IPS-15b (cell line): ENCODE data around the gene PRTN3.
"Not testable (repeated sequence)": the region's sequence is repeated elsewhere in the genome, so short reads cannot be mapped to it uniquely, and the experiment has no call there.

ENCODE experiments used
- H3K27me3 ChIP-seq: one replicate; pipeline ENCODE4 v1.6.1; 2013; ENCODE audit warnings: low read length; ENCODE audit not compliant: control insufficient read depth, insufficient read depth
- H3K36me3 ChIP-seq: one replicate; pipeline ENCODE4 v1.6.1; 2013; ENCODE audit warnings: low read length; ENCODE audit not compliant: control insufficient read depth, insufficient read depth
- H3K4me1 ChIP-seq: one replicate; pipeline ENCODE4 v1.6.1; 2013; ENCODE audit warnings: mild to moderate bottlenecking, low read length; ENCODE audit not compliant: control insufficient read depth, insufficient read depth
- H3K4me3 ChIP-seq: one replicate; pipeline ENCODE4 v1.5.1; 2013; ENCODE audit warnings: low read depth, low read length
- H3K9ac ChIP-seq: one replicate; pipeline ENCODE4 v1.6.1; 2013; ENCODE audit warnings: low read depth, mild to moderate bottlenecking, low read length
- H3K9me3 ChIP-seq: one replicate; pipeline ENCODE4 v1.6.1; 2013; ENCODE audit warnings: mild to moderate bottlenecking, low read length; ENCODE audit not compliant: control insufficient read depth, insufficient read depth

PRTN3 gene

GRCh38 chr19:844546-844971 is 3.8 kb downstream of the PRTN3 start:
- Histone ChIP-seq H3K4me3 (no peak overlapping the region), H3K4me1 (no peaks in the 10 kb centered on the region), H3K36me3 (no peaks in the 10 kb centered on the region), H3K9me3 (no peaks in the 10 kb centered on the region), H3K27me3 (peaks cover 2% of the 10 kb centered on the region), H3K9ac (no peak overlapping the region)

GRCh38 chr19:845707-846521 is 5.1 kb downstream of the PRTN3 start:
- Histone ChIP-seq H3K36me3 (no peaks in the 10 kb centered on the region), H3K27me3 (peaks cover 2% of the 10 kb centered on the region), H3K9me3 (no peaks in the 10 kb centered on the region), H3K9ac (no peak overlapping the region), H3K4me1 (no peaks in the 10 kb centered on the region), H3K4me3 (no peak overlapping the region)

DNA sequence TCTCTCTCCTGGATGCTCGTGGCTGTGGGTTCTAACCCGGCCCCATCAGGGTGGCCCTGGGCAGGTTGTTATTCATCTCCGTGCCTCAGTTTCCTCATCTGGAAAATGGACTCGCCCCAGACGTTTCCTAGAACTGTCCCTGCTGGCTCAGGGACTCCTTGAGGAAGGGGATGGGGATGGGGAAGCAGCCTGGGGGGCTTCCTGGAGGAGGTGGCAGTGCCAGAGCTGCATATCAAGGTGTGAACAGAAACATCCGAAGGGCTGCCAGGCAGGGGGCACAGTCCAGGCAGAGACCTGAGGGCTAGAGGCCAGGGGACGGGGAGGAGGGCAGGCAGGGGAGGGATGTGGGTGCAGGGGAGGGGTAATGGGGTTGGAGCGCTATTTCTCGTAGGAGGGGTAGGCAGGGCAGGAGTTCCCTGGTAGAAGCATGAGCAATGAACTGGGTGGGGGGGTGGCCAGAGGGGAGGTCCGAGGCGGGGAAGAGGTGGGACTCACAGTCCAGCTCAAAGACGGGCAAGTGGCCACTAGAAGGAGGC is 7.7 kb downstream of the PRTN3 start:
- H3K27me3 ChIP-seq = no peaks in the 10 kb centered on the region
- no peaks in the 10 kb centered on the region for H3K36me3 ChIP-seq
- no peaks in the 10 kb centered on the region for H3K4me1 ChIP-seq
- H3K4me3 ChIP-seq = no peak overlapping the region
- no peaks in the 10 kb centered on the region for H3K9me3 ChIP-seq
- no peak overlapping the region for H3K9ac ChIP-seq

- H3K9me3 ChIP-seq, H3K36me3 ChIP-seq, H3K27me3 ChIP-seq, H3K9ac ChIP-seq, H3K4me1 ChIP-seq, H3K4me3 ChIP-seq: not testable (repeated sequence)
Measured at GRCh38 chr19:849195-849594, 8.4 kb downstream of the PRTN3 start.

GRCh38 chr19:850221-850978 is 9.6 kb downstream of the PRTN3 start:
- no peak overlapping the region for H3K9ac ChIP-seq
- no peak overlapping the region for H3K4me3 ChIP-seq
- H3K27me3 ChIP-seq = no peaks in the 10 kb centered on the region
- no peaks in the 10 kb centered on the region for H3K4me1 ChIP-seq
- H3K36me3 ChIP-seq = no peaks in the 10 kb centered on the region
- no peaks in the 10 kb centered on the region for H3K9me3 ChIP-seq

- H3K27me3 ChIP-seq = no peaks in the 10 kb centered on the region
- no peaks in the 10 kb centered on the region for H3K9me3 ChIP-seq
- no peaks in the 10 kb centered on the region for H3K36me3 ChIP-seq
- H3K4me1 ChIP-seq = no peaks in the 10 kb centered on the region
- H3K9ac ChIP-seq = no peak overlapping the region
- no peak overlapping the region for H3K4me3 ChIP-seq
Measured at GRCh38 chr19:850979-851335, 10.2 kb downstream of the PRTN3 start.

DNA sequence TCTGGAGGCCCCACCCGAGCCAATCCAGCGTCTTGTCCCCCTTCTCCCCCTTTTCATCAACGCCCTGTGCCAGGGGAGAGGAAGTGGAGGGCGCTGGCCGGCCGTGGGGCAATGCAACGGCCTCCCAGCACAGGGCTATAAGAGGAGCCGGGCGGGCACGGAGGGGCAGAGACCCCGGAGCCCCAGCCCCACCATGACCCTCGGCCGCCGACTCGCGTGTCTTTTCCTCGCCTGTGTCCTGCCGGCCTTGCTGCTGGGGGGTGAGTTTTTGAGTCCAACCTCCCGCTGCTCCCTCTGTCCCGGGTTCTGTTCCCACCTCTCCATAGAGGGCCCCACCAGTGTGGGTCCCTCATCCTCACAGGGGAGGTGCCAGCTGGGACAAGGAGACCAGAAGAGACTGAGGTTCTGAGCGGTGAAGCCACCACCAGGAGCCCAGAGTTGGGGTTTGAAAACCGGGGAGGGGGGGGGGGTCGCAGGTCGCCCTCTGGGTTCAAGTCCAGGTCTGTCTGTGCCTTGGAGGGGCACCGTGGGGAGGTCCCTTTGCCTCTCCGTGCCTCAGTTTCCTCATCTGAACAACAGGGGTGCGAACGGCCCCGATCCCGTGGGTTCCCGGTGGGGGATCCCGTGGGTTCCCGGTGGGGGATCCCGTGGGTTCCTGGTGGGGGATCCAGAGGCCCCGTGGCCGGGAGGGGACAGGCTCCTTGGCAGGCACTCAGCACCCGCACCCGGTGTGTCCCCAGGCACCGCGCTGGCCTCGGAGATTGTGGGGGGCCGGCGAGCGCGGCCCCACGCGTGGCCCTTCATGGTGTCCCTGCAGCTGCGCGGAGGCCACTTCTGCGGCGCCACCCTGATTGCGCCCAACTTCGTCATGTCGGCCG is 11.6 kb downstream of the PRTN3 start, which contains the start of gene ELANE:
TSS of gene ELANE (plus strand) at position 168 of the 878 bp plus-strand sequence. CDS start at position 194, 26 bp downstream.
- Histone ChIP-seq H3K27me3 (no peaks in the 10 kb centered on the region), H3K4me3 (no peak within 1 kb of the TSS), H3K4me1 (no peaks in the 10 kb centered on the region), H3K9ac (no peak within 1 kb of the TSS), H3K36me3 (no peaks in the 10 kb centered on the region), H3K9me3 (no peaks in the 10 kb centered on the region)

DNA sequence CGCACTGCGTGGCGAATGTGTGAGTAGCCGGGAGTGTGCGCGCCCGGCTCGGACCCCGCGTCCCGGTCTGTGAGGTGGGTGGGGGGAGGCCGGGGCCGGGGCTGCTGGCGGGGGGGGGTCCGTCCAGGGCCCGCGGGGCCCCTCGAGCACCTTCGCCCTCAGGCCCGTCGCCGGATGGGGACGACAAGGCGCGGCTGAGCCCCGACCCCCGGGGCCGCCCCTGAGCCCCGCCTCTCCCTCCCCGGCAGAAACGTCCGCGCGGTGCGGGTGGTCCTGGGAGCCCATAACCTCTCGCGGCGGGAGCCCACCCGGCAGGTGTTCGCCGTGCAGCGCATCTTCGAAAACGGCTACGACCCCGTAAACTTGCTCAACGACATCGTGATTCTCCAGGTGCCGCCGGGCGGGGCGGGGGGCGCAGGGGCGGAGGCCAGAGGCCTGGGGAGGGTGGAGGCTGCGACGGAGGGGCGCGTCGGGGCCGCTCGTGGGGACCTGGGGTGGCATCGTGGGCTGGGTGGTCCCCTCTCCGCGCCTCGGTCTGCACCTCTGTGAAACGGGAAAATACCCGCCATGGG is 12.3 kb downstream of the PRTN3 start:
- no peak overlapping the region for H3K9ac ChIP-seq
- H3K9me3 ChIP-seq = no peaks in the 10 kb centered on the region
- H3K4me3 ChIP-seq = no peak overlapping the region
- H3K4me1 ChIP-seq = no peaks in the 10 kb centered on the region
- H3K27me3 ChIP-seq = no peaks in the 10 kb centered on the region
- no peaks in the 10 kb centered on the region for H3K36me3 ChIP-seq

DNA sequence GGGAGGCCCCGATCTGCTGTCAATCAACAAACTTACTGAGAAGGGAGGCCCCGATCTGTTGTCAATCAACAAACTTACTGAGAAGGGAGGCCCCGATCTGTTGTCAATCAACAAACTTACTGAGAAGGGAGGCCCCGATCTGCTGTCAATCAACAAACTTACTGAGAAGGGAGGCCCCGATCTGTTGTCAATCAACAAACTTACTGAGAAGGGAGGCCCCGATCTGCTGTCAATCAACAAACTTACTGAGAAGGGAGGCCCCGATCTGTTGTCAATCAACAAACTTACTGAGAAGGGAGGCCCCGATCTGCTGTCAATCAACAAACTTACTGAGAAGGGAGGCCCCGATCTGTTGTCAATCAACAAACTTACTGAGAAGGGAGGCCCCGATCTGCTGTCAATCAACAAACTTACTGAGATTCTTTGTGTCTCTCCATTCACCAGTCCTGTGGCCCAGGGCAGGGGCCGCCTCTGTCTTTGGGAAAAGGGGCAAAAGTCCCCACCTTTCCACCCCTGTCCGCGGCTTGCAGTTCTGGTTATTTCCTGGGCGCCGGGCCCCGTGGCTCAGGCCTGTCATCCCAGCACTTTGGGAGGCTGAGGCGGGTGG is 12.9 kb downstream of the PRTN3 start:
- not testable (repeated sequence) for H3K36me3 ChIP-seq, H3K4me1 ChIP-seq, H3K9me3 ChIP-seq, H3K9ac ChIP-seq, H3K4me3 ChIP-seq, H3K27me3 ChIP-seq

DNA sequence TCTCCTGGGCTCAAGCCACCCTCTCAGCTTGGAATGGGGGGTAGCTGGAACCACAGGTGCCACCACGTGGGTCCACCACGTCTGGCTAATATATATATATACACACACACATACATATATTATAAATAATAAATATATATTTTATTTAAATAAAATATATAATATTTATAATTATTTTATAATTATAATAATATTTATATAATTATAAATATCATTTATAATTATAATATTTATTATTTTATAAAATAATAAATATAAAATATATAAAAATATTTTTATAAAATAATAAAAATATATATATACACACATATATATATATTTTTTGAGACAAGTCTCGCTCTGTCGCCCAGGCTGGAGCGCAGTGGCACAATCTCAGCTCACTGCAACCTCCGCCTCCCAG is 13.8 kb downstream of the PRTN3 start:
- H3K4me1 ChIP-seq = no peaks in the 10 kb centered on the region
- no peaks in the 10 kb centered on the region for H3K36me3 ChIP-seq
- H3K27me3 ChIP-seq = peaks cover 2% of the 10 kb centered on the region
- H3K4me3 ChIP-seq = no peak overlapping the region
- no peaks in the 10 kb centered on the region for H3K9me3 ChIP-seq
- no peak overlapping the region for H3K9ac ChIP-seq

GRCh38 chr19:855142-855541 is 14.3 kb downstream of the PRTN3 start:
- Histone ChIP-seq H3K9ac (no peak overlapping the region), H3K4me1 (no peaks in the 10 kb centered on the region), H3K36me3 (no peaks in the 10 kb centered on the region), H3K9me3 (no peaks in the 10 kb centered on the region), H3K27me3 (peaks cover 5% of the 10 kb centered on the region), H3K4me3 (no peak overlapping the region)
